DLD1 (cell line): ENCODE results near the gene THUMPD1.
"Not testable (repeated sequence)": the region's sequence is repeated elsewhere in the genome, so short reads cannot be mapped to it uniquely, and the experiment has no call there.

Experiments used
- in situ Hi-C: cut with HindIII; loops from 2 replicates; pipeline ENCODE4 v1.10.0; 2017; ENCODE audit warnings: low sequenced_read_pairs

THUMPD1 gene

DNA sequence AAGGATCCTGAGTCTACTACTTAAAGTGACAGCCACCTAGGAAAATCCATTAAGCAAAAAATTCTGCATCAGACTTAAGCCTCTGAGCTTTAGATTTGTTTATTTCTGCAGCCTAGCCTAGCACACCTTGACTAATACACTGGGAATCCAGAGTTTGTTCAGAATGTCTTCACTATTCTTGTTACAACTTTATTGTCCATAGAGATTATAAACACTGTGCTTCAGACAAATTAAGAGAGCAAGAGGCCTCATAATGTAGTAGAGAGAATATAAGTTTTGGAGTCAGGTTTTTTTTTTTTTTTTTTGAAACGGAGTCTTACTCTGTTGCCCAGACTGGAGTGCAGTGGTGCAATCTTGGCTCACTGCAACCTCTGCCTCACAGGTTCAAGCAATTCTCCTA lies 8.9 kb upstream of the THUMPD1 start:
- in situ Hi-C loops: no loop called here

DNA sequence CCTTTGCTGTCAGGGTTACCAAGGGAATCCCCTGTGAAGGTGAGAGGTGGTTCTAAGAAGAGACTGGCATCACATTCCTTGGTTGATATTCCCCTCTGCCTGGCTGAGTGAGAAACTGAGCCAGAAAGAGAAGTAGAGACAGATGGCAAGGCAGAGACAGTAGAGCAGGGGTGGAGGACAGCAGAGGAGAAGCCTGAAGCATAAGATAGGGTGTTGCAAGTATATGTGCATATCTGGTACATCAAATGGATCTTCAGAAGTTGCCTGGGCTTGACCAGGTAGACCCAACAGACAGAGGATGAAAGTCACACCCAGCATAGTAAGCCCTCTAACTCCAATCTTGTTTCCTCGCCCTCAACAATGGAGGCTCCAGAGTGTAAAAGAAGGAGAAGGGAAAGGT lies 7.9 kb upstream of the THUMPD1 start:
- in situ Hi-C loops: no loop called here

DNA sequence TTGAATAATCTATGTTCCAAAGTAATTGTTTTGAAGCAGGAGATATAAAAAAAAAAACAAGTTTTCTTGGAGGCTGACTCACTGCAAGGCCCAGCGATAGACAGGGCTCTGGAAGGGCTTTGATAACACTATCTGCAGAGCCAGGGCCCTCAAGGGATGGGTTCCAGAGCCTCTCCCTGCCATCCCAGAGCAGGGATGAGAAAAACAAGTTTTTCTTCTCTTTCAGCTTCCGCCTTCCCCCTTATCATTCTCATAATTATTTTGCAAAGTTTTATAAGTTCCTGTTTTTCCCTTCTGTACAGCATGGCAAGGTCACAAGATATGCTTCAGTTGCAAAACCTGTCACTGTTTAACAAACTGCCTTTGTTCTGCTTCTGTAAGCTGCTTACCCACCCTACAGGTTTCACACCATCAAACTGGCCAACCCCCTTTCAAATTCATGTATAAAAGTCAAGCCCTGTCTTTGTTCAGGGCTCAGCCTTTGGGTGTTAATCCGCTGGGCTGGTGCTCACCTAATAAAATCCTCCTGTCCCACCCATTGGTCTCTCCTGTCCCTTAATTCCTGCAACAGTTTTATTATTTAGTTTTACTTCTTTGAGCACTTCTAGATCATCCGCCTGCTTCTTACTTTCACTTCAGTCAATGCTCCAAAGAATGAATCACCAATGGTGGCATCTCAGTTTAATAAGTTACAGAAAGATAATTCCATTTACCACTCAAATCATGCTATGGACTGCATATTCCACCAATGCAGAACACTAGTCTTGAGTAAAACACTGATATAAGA lies 5.6 kb upstream of the THUMPD1 start:
- in situ Hi-C loops: no loop called here

DNA sequence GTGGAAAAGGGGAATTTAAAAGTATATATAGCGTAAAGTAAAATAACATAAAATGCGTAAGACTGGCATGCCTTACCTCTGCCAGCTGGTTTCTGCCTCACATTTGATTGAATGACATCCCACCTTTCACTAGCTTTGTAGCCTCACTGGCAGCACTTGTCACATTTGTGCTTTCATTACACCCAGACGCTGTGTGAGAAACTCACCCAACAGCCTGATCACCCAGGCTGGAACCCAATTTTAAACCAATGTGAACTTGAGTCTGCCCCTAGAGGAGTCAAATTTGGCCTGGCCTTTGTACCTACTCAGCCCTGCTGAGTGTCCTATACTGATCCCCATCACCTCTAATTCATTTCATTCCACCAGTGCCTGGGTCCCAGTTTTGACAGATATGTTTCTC lies 4.8 kb upstream of the THUMPD1 start:
- in situ Hi-C loops: no loop called here

DNA sequence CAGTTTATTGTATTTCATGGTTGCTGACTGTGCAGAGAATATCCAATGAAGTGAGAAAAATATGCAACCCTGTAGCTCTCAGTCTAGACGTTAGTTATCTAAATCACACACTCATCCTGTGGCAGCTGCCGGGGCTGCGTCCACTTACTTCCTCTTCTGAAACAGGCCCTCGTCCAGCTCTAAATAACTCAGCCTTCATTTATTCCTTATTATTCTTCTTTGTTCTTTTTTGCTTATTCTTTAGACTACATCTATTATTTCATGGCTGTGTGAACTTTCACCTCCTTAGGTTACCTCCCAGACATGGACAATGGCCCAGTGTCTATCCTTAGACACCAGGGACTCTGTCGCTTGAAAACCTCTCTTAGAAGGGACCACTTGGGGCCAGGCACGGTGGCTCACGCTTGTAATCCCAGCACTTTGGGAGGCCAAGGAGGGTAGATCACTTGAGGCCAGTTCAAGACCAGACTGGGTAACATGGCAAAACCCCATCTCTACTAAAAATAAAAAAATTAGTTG lies 3.4 kb upstream of the THUMPD1 start:
- in situ Hi-C loops: no loop called here

DNA sequence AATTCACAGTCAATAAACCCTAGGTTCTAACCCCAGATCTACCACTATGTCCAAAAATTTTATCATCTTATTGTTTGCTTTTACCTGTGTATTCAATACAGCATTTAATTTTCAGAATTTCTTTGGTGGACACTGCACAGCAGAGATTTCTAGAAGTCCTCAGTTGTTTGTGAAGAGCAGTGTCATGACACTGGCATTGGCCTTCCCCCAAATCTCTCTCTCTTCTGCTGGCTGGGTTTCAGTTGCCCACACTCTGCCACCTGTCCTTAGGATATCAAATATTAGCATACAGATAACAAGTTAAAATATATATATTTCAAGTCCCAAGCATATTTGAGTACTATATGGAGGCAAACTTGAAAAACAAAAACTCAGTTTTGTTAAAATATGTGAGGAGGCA lies 2.0 kb upstream of the THUMPD1 start:
- in situ Hi-C loops: no loop called here

DNA sequence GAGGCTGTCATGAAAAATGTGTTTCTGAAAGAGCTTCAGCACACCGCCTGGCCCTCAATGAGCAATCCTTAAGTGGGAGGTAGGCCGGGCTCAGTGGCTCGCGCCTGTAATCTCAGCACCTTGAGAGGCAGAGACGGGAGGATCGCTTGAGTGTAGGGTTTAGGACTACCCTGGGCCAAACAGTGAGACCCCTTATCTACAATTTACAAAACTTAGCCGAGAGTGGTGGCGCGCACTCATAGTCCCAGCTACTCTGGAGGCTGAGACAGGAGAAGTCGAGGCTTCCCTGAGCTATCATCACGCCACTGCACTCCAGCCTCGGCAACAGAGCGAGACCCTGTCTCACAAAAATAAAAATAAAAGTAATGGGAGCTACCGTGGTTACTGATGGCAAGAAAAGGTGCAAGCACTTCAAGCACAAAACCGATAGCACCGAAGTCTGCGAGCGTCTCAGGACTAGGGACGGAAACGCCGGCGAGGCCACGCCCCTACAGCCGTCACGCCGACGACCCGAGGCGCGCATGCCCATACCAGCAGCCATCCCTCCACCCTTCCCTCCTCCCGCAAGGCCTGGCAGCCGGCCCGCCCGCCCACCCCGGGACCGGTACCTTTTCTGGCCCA lies 607 bp downstream of the THUMPD1 start:
- in situ Hi-C loops: no loop called here

DNA sequence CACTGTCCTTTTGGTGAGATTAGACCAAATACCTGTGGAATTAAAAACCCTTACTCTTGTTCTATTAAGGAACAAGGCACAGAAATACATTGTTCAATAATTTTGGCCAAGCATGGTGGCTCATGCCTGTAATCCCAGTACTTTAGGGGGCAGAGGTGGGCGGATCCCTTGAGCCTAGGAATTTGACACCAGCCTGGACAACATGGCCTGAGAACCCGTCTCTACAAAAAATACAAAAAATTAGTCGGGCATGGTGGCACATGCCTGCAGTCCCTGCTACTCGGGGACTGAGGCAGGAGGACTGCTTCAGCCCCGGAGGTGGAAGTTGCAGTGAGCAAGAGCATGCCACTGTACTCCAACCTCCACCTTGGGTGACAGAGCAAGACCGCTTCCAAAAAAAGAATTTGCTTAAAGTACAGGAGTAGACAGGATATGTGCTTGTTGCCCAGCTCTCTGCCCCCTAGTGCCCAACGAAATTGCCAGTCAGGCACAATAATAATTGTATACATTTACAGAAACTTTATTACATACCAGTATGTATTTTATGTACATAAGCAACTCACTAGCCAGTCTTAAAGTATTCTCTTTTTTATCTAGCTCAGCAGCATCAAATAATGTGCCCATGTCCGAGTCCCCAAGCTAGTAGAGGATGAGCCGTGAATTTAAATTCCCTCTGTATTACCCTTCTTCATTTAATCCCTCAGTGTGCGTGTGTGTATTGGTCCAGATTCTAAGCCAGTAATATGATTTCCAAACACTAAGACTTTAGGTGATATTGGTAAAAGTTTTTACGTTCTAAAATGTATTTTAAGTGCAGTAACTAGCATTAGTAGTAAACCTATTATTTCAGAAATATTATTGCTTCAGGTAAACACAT lies 1.4 kb downstream of the THUMPD1 start:
- in situ Hi-C loops: no loop called here

DNA sequence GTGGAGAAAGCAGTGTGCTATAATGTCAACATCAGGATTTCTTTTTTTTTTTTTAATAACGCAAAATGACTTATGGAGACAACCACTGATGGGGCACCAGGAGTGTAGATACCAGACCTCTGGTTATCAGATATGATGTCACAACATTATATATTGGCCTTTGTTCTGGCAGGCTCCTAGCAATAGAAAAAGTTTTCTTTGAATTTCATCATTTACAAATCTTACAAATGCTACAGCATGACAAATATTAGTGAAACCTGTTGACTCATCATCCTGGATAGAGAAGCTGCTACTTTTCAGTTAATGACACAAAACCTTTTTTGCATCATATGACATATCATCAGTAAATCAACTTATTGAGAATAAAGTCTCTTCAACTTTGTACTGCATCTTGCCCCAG lies 6.1 kb downstream of the THUMPD1 start:
- in situ Hi-C loops: no loop called here

DNA sequence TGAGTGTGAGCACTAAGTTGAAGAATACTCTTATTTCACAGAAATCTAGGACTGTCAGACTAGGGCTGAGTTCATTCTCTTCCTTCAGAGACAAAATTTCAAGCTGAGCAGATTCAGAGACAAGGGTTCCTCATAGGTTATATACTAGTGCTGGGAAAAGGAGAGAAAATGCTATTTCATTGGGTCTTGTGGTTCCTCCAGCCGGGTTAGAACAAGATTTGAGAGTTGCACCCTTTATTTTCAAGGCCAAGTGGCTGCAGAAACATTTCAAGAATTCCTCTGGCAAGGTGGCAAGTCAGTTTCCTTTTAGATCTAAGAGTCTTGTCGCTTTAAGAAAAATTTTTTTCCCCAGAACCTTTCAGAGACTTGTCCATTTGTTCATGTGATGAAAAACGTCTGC lies 6.8 kb downstream of the THUMPD1 start:
- in situ Hi-C loops: no loop called here

DNA sequence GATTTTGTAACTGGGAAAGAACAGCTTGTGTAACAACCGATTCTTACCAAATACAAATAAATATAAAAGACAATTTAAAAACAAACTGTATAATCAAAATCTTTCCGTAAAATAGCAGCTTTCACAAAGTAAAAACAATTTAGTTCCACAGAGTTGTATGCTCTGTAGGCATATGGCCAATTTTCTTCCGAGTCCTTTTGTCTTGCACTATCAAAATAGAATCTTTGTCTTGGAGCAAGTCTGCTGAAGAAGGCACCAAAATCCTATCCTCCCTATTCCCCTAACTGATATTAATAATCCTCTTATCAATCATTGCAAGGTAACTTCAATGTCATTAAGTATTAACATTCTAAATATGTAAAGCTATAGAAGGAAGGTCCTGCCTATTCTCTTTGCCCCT lies 7.6 kb downstream of the THUMPD1 start:
- in situ Hi-C loops: no loop called here

DNA sequence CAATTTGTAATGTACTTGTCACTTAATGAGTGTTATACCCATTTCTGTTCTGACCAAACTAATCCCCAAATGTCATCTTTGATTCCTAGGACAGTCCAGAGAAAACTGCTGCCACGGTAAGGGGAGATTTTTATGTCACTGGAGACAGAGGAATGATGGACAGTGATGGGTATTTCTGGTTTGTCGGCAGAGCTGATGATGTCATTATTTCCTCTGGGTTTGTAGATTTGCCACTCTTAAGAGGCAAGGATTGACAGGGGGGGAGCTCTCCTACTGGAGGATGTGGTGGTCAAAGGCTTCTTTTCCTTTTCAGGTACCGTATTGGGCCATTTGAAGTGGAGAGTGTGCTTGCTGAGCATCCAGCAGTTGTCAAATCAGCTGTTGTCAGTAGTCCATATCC lies 12.5 kb downstream of the THUMPD1 start:
- in situ Hi-C loops: no loop called here

DNA sequence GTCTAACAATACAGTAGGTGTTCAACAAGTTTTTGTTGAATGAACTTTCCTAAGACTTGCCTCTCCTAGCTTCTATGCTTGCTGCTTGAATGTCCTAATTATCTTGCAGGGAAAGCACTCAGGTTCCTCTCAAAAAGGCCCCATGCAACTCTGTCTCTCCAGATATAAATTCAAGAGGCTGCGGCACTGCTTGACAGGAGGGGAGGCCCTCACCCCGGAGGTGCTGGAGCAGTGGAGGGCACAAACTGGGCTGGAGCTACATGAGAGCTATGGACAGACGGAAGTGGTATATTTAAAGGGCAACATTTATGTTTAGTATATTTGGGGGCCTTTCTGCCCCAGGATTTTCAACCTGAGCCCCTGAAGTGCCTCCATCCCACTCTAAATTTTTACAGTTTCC lies 14.4 kb downstream of the THUMPD1 start:
- in situ Hi-C loops: no loop called here

DNA sequence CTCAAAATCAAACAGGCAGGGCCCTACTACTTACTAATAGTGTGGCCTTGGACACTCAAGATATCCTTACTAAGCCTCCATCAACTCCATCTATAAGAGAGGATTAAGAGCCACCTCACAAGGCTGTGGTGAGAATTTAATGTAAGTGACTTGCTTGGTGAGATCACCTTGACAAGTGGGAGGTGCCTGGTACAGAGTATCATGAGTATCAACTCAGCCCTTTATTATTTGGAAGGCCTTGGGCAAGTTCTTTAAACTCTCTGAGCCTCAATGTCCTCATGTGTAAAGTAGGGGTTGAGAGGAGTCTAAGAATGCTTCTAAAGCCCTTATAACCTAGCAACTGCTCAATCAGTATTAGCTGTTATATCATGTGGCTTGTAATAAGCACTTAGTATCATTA lies 15.0 kb downstream of the THUMPD1 start:
- in situ Hi-C loops: no loop called here

DNA sequence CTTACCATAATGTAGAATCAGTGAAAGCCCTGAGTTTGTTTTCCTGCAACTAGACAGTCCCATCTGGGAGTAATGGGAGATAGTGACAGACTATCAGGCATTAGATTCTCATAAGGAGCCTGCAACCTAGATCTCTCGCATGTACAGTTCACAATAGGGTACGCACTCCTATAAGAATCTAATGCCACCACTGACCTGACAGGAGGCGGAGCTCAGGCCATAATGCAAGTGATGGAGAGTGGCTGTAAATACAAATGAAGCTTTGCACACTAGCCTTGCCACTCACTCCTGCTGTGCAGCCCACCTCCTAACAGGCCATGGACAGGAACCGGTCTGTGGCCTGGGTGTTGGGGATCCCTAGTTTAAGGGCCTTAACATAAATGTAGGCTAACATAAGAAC lies 21.4 kb downstream of the THUMPD1 start:
- in situ Hi-C loops: no loop called here

DNA sequence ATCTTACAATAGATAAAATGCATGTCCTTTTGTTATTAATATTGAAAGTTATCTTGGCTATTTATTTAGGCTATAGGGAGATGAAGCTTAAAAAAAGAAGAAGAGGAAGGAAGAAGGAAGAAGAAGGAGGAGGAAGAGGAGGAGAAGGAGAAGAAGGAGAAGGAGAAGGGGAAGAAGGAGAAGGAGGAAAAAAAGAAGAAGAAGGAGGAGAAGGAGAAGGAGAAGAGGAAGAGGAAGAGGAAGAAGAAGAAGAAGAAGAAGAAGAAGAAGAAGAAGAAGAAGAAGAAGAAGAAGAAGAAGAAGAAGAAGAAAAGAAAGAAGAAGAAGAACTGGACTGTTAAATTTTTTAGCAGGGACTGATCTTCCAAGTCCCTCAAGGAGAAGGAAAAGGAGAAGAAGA lies 23.9 kb downstream of the THUMPD1 start:
- in situ Hi-C loops: not testable (repeated sequence)

DNA sequence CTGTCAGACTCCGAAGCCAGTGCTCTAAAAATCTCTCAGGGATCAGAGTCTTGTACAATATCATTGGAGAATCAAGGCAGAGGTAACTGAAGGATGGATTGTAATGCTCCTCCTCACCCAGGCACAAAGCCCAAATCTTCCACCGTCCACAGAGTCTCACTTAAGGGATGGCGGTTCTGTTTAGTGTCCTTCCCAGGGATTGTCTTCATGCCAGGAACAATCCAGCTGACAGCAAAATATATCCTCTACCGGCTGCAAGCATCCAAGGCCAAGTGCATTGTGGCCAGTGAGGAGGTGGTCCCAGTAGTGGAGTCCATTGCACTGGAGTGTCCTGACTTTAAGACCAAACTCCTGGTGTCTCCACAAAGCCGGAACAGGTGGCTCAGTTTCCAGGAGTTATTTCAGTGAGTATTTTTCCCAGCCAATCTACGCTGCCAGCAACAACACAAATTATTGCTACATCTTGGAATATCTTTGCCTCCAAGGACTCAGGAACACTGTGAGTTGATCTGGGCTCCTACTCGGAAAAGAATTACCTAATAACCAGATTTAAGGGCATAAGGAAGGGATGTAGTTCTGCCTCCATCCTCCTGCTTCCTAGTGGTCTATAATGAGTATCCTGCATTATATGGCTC lies 30.2 kb downstream of the THUMPD1 start:
- in situ Hi-C loops: no loop called here

DNA sequence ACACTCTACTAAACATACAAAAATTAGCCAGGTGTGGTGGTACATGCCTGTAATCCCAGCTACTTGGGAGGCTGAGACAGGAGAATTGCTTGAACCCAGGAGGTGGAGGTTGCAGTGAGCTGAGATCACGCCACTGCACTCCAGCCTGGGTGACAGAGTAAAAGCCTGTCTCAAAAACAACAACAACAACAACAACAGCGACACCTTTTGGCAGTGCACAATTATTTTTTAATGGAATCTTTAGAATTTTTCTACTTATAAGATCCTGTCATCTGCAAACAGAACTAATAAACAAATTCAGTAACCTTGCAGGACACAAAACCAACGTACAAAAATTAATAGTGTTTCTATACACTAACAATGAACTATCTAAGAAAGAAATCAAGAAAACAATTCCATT lies 33.5 kb downstream of the THUMPD1 start:
- in situ Hi-C loops: not testable (repeated sequence)

DNA sequence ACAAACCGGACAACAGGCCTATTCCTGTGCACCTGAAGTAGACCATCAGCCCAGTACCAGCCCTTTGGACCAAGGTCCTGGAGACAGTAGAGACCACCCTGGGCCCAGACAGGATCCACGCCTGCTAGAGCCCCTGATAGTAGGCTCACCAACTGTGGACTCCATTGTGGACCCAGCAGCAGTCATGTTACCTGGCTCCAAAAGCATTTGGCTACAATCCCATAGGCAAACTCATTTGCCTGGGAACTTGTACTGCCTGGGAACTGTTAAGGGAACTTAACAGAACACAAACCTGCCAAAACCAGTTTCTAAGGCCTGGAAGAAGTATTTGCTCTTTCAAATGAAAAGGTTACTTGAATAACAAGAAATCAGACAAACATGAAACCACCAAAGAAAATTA lies 34.2 kb downstream of the THUMPD1 start:
- in situ Hi-C loops: no loop called here

DNA sequence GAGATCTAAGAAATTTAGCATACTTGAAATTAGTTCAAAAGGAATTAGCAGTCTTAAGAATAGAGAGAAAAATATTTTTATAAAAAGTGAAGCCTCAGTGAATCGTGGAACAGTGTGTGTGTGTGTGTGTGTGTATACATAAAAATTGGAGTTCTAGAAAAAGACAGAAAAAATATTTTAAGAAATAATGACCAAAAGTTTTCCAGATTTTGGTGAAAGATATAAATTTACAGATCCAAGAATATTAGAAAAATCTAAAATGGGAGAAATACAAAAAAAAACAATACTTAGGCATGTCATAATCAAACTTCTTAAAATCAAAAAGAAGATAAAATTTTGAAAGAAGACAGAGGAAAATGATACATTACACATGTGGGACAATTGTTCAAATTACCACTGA lies 35.6 kb downstream of the THUMPD1 start:
- in situ Hi-C loops: not testable (repeated sequence)

DNA sequence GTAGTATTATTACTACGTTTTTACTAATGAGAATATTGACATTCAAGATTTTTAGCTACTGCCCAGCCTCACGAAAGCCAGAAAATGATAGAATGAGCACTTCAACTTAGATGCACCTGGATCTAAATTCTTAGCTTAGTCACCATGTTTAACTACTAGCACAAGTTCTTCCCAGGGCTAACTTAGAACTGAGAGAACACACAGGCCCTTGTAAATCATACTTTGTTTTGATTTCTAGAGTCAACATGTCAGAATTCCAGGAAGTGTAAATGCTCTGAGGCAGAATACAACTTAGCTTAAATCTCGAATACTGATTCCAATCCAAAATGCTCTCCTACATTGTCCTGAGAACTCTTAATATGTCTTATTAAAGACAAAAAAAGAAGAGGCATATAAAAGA lies 37.3 kb downstream of the THUMPD1 start:
- in situ Hi-C loops: no loop called here
